Activated naive CD8-positive, alpha-beta T cell treated with anti-CD3 and anti-CD28 coated beads, Interleukin-2, amount 10 ng/mL, durations not matched to agents 7 days and 5 days (primary cell): ENCODE measurements around the gene NCR3LG1. TPM values are rescaled to one million over a fixed set of nuclear protein-coding genes. Genes with fewer than 3 reads are reported as not detected.

Experiments
- ATAC-seq: fragments of 150-1000 bp; cut with Tn5 transposase; one replicate; pipeline ENCODE4 v1.10.0; 2021; ENCODE audit warnings: low read depth, moderate library complexity
- POLR2A ChIA-PET: fragments of 350-600 bp; sonication (Branson Sonifier 250); formaldehyde crosslinking; loops from one replicate; lab custom pipeline; 2021; ENCODE audit warnings: antibody characterized with exemption; lab: Charles Lee
- DNase-seq: peaks from one replicate; pipeline ENCODE4 v3.0.0; 2021
- H3K27ac Mint-ChIP-seq: one replicate; pipeline ENCODE4 v1.8.0; 2022; ENCODE audit warnings: mild to moderate bottlenecking, mixed read lengths
- H3K27me3 Mint-ChIP-seq: one replicate; pipeline ENCODE4 v1.8.0; 2022; ENCODE audit warnings: mild to moderate bottlenecking, moderate library complexity, mixed read lengths
- H3K36me3 Mint-ChIP-seq: one replicate; pipeline ENCODE4 v1.8.0; 2021; ENCODE audit warnings: mild to moderate bottlenecking, mixed read lengths
- H3K4me1 Mint-ChIP-seq: one replicate; pipeline ENCODE4 v1.8.0; 2021; ENCODE audit warnings: mixed read lengths
- H3K4me3 Mint-ChIP-seq: one replicate; pipeline ENCODE4 v1.8.0; 2022; ENCODE audit warnings: mild to moderate bottlenecking, moderate library complexity, mixed read lengths
- H3K9me3 Mint-ChIP-seq: one replicate; pipeline ENCODE4 v1.8.0; 2021; ENCODE audit warnings: mixed read lengths
- total RNA-seq, 2 experiments: library from RNA; stranded (reverse); gene quantifications; one replicate each; pipeline ENCODE4 v1.2.3, GENCODE V29; 2021

NCR3LG1 gene
- total RNA-seq, 2 experiments from 2014 or later = 2.7 to 2.9 TPM

GRCh38 chr11:17401841-17402240 lies 50.2 kb downstream of the NCR3LG1 start:
- Mint-ChIP-seq H3K27me3 (peaks cover 14% of the 10 kb centered on the region), H3K4me1 (peaks cover 9% of the 10 kb centered on the region), H3K27ac (no peak overlapping the region), H3K36me3 (no peaks in the 10 kb centered on the region), H3K4me3 (no peak overlapping the region), H3K9me3 (no peaks in the 10 kb centered on the region)
- no peak for DNase-seq
- ATAC-seq = no peak
- POLR2A ChIA-PET = interaction anchor here (0.9 kb wide), 1 partner anchor 18 kb away, joined by 3 read pairs; no protein-coding TSS in a partner anchor

GRCh38 chr11:17402486-17402885 lies 50.9 kb downstream of the NCR3LG1 start:
- Mint-ChIP-seq H3K36me3 (no peaks in the 10 kb centered on the region), H3K27me3 (peaks cover 17% of the 10 kb centered on the region), H3K4me1 (peaks cover 9% of the 10 kb centered on the region), H3K9me3 (no peaks in the 10 kb centered on the region), H3K4me3 (no peak overlapping the region), H3K27ac (no peak overlapping the region)
- POLR2A ChIA-PET = no interaction called here
- DNase-seq = no peak
- no peak for ATAC-seq

DNA sequence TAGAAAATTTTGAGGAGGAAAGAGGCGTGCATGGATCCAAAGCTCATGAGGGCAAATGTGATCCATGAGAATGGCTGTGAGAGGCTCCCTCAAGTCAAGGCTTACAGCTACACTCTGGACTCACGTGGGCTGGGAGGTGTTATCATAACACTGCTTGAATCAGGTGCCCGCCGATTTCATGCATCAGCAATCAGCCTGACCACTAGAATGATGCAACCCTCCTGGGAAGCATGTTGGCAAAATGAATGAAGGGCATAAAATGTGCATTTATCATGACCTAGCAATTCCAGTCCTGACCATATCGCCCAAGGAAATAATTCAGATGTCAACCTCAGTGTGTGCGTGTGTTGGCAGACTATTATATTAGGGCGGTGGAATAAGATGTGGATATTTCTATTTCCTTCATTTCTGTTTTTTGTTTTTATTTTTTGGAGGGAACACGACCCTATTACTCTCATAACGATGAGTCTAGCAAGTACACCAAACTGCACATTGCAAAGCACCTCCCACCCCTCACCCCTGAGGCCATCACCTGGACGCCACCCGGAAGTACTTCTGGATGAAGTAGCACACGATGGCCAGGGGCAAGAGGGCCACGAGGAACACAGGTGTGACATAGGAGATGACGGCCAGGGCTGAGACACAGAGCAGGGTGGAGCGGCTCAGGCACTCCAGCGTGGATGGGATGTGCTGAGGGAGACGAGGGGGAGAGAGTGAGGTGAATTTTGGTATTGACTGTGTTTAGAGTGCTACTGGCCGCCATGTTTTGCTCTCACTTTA lies 52.6 kb downstream of the NCR3LG1 start:
- Mint-ChIP-seq H3K36me3 (no peaks in the 10 kb centered on the region), H3K27ac (no peak overlapping the region), H3K4me1 (peaks cover 9% of the 10 kb centered on the region), H3K4me3 (no peak overlapping the region), H3K27me3 (peaks cover 12% of the 10 kb centered on the region), H3K9me3 (no peaks in the 10 kb centered on the region)
- POLR2A ChIA-PET = interaction anchor here (1.0 kb wide), 1 partner anchor 20 kb away, joined by 4 read pairs; no protein-coding TSS in a partner anchor
- ATAC-seq (no peak), DNase-seq (no peak)

DNA sequence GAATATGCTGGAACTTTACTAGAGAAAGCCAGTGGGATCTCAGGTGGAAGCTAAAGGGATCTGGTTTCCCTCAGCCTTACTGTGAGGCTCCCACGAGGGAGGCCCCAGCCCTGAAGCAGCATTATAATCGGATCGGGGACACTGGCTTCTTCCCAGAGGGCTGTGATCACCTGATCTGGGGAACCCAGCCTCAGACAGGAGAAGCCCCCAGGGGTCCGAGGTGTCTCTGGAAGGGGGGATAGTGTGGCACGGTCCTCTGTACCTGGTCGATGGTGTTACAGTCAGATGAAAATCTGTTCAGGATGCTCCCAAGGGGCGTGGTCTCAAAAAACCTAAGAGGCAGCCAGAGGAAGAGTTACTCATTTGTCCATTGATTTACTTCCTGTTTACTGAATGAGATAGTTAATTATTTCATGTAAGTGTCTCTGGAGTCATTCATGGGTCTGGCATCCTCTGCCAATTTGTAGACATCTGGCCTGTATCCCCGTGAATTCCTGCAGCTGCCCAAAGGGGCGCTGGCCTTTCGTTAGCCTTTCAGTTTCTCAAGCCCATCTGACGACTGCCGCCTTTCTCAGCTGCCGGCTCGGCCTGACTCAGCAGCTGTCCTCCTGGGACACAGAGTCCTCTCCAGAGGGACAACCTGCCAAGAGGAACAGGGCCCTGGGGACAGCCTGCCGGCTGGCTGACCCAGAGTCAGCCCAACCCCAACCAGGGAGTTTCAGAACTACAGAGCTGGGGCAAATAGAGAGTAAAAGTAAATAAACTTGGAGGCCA lies 53.8 kb downstream of the NCR3LG1 start:
- peaks cover 7% of the 10 kb centered on the region for H3K27me3 Mint-ChIP-seq
- H3K36me3 Mint-ChIP-seq = no peaks in the 10 kb centered on the region
- no peak for ATAC-seq
- no peak for DNase-seq
- no peaks in the 10 kb centered on the region for H3K9me3 Mint-ChIP-seq
- H3K4me1 Mint-ChIP-seq = peaks cover 10% of the 10 kb centered on the region
- no peak overlapping the region for H3K4me3 Mint-ChIP-seq
- POLR2A ChIA-PET = no interaction called here
- no peak overlapping the region for H3K27ac Mint-ChIP-seq

GRCh38 chr11:17406082-17406817 lies 54.6 kb downstream of the NCR3LG1 start:
- Mint-ChIP-seq H3K36me3 (no peaks in the 10 kb centered on the region), H3K4me3 (no peak overlapping the region), H3K9me3 (no peaks in the 10 kb centered on the region), H3K4me1 (peaks cover 10% of the 10 kb centered on the region), H3K27ac (no peak overlapping the region), H3K27me3 (peaks cover 7% of the 10 kb centered on the region)
- POLR2A ChIA-PET = no interaction called here
- DNase-seq = no peak
- no peak for ATAC-seq

GRCh38 chr11:17406818-17407149 lies 55.2 kb downstream of the NCR3LG1 start:
- ATAC-seq (no peak), DNase-seq (no peak)
- POLR2A ChIA-PET = no interaction called here
- peaks cover 12% of the 10 kb centered on the region for H3K4me1 Mint-ChIP-seq
- H3K27me3 Mint-ChIP-seq = peaks cover 7% of the 10 kb centered on the region
- no peak overlapping the region for H3K4me3 Mint-ChIP-seq
- H3K27ac Mint-ChIP-seq = no peak overlapping the region
- no peaks in the 10 kb centered on the region for H3K36me3 Mint-ChIP-seq
- no peaks in the 10 kb centered on the region for H3K9me3 Mint-ChIP-seq

GRCh38 chr11:17407575-17407974 lies 56.0 kb downstream of the NCR3LG1 start:
- no peak for ATAC-seq

GRCh38 chr11:17408026-17408425 lies 56.4 kb downstream of the NCR3LG1 start:
- H3K27ac Mint-ChIP-seq = no peak overlapping the region
- POLR2A ChIA-PET = interaction anchor here (0.6 kb wide), 1 partner anchor 144 kb away, joined by 4 read pairs; no protein-coding TSS in a partner anchor
- no peaks in the 10 kb centered on the region for H3K36me3 Mint-ChIP-seq
- H3K9me3 Mint-ChIP-seq = no peaks in the 10 kb centered on the region
- H3K4me1 Mint-ChIP-seq = peaks cover 18% of the 10 kb centered on the region
- no peak for DNase-seq
- H3K4me3 Mint-ChIP-seq = no peak overlapping the region
- ATAC-seq = no peak
- peaks cover 7% of the 10 kb centered on the region for H3K27me3 Mint-ChIP-seq

More at GRCh38 chr11:17407575-17407974, 56.0 kb downstream of the NCR3LG1 start:
- H3K4me3 Mint-ChIP-seq = no peak overlapping the region
- no peaks in the 10 kb centered on the region for H3K36me3 Mint-ChIP-seq
- H3K27ac Mint-ChIP-seq = no peak overlapping the region
- DNase-seq = no peak
- peaks cover 14% of the 10 kb centered on the region for H3K4me1 Mint-ChIP-seq
- peaks cover 7% of the 10 kb centered on the region for H3K27me3 Mint-ChIP-seq
- POLR2A ChIA-PET = no interaction called here
- no peaks in the 10 kb centered on the region for H3K9me3 Mint-ChIP-seq

DNA sequence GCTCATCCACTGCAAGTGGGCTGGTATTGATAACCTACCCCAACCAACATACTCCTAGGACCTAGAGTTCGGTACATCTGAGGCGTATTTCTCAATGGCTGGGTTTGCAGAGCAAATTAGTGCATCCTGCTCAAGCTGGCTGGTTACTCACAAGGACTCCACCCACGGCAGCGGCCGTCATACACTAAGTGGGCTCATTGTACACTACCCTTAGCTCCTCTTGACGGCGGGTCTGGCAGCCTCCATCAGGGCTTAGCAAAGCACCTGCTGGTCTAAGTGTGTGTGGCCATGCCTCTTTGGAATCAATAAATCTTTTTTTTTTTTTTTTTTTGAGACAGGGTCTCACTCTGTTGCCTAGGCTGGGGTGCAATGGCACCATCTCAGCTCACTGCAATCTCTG lies 57.0 kb downstream of the NCR3LG1 start:
- H3K27ac Mint-ChIP-seq = no peak overlapping the region
- no peak overlapping the region for H3K4me3 Mint-ChIP-seq
- DNase-seq (no peak), ATAC-seq (no peak)
- H3K27me3 Mint-ChIP-seq = peaks cover 8% of the 10 kb centered on the region
- H3K4me1 Mint-ChIP-seq = peaks cover 25% of the 10 kb centered on the region
- H3K9me3 Mint-ChIP-seq = no peaks in the 10 kb centered on the region
- POLR2A ChIA-PET = interaction anchor here (0.6 kb wide), 1 partner anchor 144 kb away, joined by 4 read pairs; no protein-coding TSS in a partner anchor
- no peaks in the 10 kb centered on the region for H3K36me3 Mint-ChIP-seq

GRCh38 chr11:17410606-17411379 lies 59.2 kb downstream of the NCR3LG1 start:
- no peaks in the 10 kb centered on the region for H3K36me3 Mint-ChIP-seq
- no peak for DNase-seq
- H3K27me3 Mint-ChIP-seq = peaks cover 15% of the 10 kb centered on the region
- H3K4me1 Mint-ChIP-seq = peaks cover 38% of the 10 kb centered on the region
- no peak for ATAC-seq
- peak overlapping the region; percentile 66 for H3K27ac Mint-ChIP-seq
- H3K9me3 Mint-ChIP-seq = no peaks in the 10 kb centered on the region
- POLR2A ChIA-PET = no interaction called here
- H3K4me3 Mint-ChIP-seq = no peak overlapping the region

GRCh38 chr11:17411418-17411817 lies 59.8 kb downstream of the NCR3LG1 start:
- Mint-ChIP-seq H3K27me3 (peaks cover 18% of the 10 kb centered on the region), H3K4me1 (peaks cover 42% of the 10 kb centered on the region), H3K9me3 (no peaks in the 10 kb centered on the region), H3K4me3 (no peak overlapping the region), H3K36me3 (peaks cover under 1% of the 10 kb centered on the region), H3K27ac (peak overlapping the region; percentile 66)
- DNase-seq (no peak), ATAC-seq (no peak)
- POLR2A ChIA-PET = interaction anchor here (1.0 kb wide), 1 partner anchor 22 kb away, joined by 4 read pairs; no protein-coding TSS in a partner anchor

DNA sequence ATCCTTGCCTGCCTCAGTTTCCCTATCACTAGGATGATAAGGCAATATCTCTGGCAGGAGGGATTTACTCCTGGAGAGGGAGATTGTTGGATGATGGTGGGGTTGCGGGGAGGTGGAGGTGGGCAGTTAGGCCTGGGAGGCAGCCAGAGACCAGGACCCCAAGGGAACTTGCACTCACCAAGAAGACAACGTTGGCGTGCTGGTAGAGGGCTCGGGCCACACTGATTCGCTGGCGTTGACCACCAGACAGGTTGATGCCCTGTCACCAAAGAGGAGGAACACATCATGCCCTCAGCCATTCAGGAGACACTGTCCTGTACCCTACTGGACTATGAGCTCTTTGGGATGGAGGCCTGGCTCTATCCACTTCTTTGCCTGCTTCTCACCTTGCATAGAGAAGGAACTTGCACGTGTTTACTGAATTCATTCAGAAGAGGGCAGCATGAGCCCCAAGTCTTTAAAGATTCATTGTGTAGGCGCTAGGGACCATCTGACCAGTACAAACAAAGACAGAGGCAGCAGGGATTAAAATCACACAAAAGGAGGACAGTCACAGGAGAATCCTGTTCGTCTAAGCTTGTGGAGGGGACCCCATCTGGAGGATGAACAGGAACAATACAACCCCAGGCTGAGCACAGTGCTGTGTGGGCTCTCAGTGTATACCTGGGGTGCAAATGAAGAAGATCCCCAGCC lies 61.0 kb downstream of the NCR3LG1 start:
- ATAC-seq = no peak
- Mint-ChIP-seq H3K27ac (no peak overlapping the region), H3K36me3 (peaks cover 2% of the 10 kb centered on the region), H3K27me3 (peaks cover 23% of the 10 kb centered on the region), H3K4me1 (peaks cover 45% of the 10 kb centered on the region), H3K4me3 (no peak overlapping the region), H3K9me3 (no peaks in the 10 kb centered on the region)
- POLR2A ChIA-PET = interaction anchor here (1.0 kb wide), 1 partner anchor 23 kb away, joined by 4 read pairs; no protein-coding TSS in a partner anchor
- no peak for DNase-seq
